Neural cell (in vitro differentiated cells): ENCODE data around the gene IFT20.
"Not testable (repeated sequence)": the region's sequence is repeated elsewhere in the genome, so short reads cannot be mapped to it uniquely, and the experiment has no call there.

Source experiments
- CTCF ChIP-seq: fragments of 450-650 bp; IDR thresholded peaks from 2 replicates; pipeline ENCODE4 v1.5.1; 2014; ENCODE audit warnings: antibody characterized with exemption, mild to moderate bottlenecking, moderate library complexity; ENCODE audit not compliant: poor library complexity, severe bottlenecking
- EP300 ChIP-seq: fragments of 450-650 bp; conservative IDR thresholded peaks from 2 replicates; pipeline ENCODE4 v1.6.1; 2014; ENCODE audit warnings: antibody characterized with exemption, mild to moderate bottlenecking, moderate library complexity; ENCODE audit not compliant: poor library complexity, severe bottlenecking
- EZH2 ChIP-seq: fragments of 200-600, 300-800 bp; shearing (Covaris generic), sonication (generic); IDR thresholded peaks from 2 replicates; pipeline ENCODE4 v1.6.1; 2014; ENCODE audit warnings: antibody characterized with exemption, low read length, borderline replicate concordance, mild to moderate bottlenecking; ENCODE audit not compliant: insufficient read depth, poor library complexity, severe bottlenecking
- REST ChIP-seq: IDR thresholded peaks from 2 replicates; pipeline ENCODE4 v1.6.1; 2012; ENCODE audit warnings: borderline replicate concordance
- SMC3 ChIP-seq: fragments of 450-650 bp; conservative IDR thresholded peaks from 2 replicates; pipeline ENCODE4 v1.6.1; 2014; ENCODE audit warnings: antibody characterized with exemption, mild to moderate bottlenecking, moderate library complexity; ENCODE audit not compliant: poor library complexity

- not testable (repeated sequence) for TF ChIP-seq EZH2, CTCF, SMC3, EP300, REST
Measured at GRCh38 chr17:28338769-28339212, 3.5 kb upstream of the IFT20 start.
